HL-60 (cell line): ENCODE data around the gene MSI2.

Experiments
- DNase-seq, 2 experiments: peaks; one replicate each; pipeline ENCODE4 v3.0.0-alpha.2; 2010 to 2020; ENCODE audit warnings: low read depth in 1 of 2, low spot score in 1 of 2
- H3K27ac ChIP-seq: fragments of 250-450 bp; sonication (Bioruptor Pico); replicated peaks from 2 replicates; pipeline ENCODE4 v1.5.1; 2020; ENCODE audit warnings: mild to moderate bottlenecking, moderate library complexity
- H3K27me3 ChIP-seq: fragments of 250-450 bp; sonication (Bioruptor Pico); 2 replicates; pipeline ENCODE4 v1.5.1; 2021; ENCODE audit warnings: mild to moderate bottlenecking, moderate library complexity; ENCODE audit not compliant: insufficient read depth, poor library complexity, severe bottlenecking
- H3K4me3 ChIP-seq: replicated peaks from 2 replicates; pipeline ENCODE4 v1.5.1; 2011; ENCODE audit warnings: mild to moderate bottlenecking, control low read depth, low read length; ENCODE audit not compliant: insufficient read depth
- GABPA ChIP-seq: IDR thresholded peaks from 2 replicates; pipeline ENCODE4 v1.6.1; 2012; ENCODE audit warnings: low read depth
- POLR2AphosphoS5 ChIP-seq: IDR thresholded peaks from 2 replicates; pipeline ENCODE4 v1.6.1; 2012; ENCODE audit warnings: low read depth
- SPI1 ChIP-seq: IDR thresholded peaks from 2 replicates; pipeline ENCODE4 v1.6.1; 2012; ENCODE audit warnings: low read depth, mild to moderate bottlenecking, borderline replicate concordance
- TF ChIP-seq, protein P1 (sequence below): IDR thresholded peaks from one replicate; pipeline ENCODE4 v1.5.1; 2011; ENCODE audit warnings: low read length, control low read depth, inconsistent platforms; ENCODE audit not compliant: insufficient read depth
- TF ChIP-seq, protein P2 (sequence below): IDR thresholded peaks from 2 replicates; pipeline ENCODE4 v1.6.1; 2012; ENCODE audit warnings: low read depth; ENCODE audit not compliant: insufficient replicate concordance

MSI2 gene

DNA sequence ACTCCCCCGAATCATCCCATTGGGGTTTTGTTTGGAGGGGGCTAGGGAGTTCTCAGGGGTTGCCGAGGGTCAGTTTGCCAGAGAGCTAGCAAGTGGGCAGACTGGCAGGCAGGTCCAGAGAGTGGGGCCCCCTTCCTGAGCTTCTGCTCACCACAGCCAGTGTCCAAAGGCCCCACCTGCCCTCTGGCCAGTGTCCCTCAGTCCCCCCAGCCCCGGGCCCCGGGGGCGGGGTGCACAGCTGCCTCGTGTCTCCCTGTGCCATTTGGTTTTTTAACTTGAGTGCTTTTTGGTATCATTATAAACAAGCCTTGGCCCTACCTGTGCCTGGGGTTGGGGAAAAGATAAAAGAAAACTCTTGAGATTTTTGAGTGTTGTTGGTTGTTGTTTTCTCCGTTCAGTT is 397.0 kb downstream of the MSI2 start:
- H3K27ac ChIP-seq = no peak overlapping the region
- DNase-seq = no peak
- no peaks in the 10 kb centered on the region for H3K27me3 ChIP-seq
- no peak overlapping the region for H3K4me3 ChIP-seq
- TF ChIP-seq, protein P1, sequence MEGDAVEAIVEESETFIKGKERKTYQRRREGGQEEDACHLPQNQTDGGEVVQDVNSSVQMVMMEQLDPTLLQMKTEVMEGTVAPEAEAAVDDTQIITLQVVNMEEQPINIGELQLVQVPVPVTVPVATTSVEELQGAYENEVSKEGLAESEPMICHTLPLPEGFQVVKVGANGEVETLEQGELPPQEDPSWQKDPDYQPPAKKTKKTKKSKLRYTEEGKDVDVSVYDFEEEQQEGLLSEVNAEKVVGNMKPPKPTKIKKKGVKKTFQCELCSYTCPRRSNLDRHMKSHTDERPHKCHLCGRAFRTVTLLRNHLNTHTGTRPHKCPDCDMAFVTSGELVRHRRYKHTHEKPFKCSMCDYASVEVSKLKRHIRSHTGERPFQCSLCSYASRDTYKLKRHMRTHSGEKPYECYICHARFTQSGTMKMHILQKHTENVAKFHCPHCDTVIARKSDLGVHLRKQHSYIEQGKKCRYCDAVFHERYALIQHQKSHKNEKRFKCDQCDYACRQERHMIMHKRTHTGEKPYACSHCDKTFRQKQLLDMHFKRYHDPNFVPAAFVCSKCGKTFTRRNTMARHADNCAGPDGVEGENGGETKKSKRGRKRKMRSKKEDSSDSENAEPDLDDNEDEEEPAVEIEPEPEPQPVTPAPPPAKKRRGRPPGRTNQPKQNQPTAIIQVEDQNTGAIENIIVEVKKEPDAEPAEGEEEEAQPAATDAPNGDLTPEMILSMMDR = no peak
- TF ChIP-seq SPI1 = no peak
- TF ChIP-seq, protein P2, sequence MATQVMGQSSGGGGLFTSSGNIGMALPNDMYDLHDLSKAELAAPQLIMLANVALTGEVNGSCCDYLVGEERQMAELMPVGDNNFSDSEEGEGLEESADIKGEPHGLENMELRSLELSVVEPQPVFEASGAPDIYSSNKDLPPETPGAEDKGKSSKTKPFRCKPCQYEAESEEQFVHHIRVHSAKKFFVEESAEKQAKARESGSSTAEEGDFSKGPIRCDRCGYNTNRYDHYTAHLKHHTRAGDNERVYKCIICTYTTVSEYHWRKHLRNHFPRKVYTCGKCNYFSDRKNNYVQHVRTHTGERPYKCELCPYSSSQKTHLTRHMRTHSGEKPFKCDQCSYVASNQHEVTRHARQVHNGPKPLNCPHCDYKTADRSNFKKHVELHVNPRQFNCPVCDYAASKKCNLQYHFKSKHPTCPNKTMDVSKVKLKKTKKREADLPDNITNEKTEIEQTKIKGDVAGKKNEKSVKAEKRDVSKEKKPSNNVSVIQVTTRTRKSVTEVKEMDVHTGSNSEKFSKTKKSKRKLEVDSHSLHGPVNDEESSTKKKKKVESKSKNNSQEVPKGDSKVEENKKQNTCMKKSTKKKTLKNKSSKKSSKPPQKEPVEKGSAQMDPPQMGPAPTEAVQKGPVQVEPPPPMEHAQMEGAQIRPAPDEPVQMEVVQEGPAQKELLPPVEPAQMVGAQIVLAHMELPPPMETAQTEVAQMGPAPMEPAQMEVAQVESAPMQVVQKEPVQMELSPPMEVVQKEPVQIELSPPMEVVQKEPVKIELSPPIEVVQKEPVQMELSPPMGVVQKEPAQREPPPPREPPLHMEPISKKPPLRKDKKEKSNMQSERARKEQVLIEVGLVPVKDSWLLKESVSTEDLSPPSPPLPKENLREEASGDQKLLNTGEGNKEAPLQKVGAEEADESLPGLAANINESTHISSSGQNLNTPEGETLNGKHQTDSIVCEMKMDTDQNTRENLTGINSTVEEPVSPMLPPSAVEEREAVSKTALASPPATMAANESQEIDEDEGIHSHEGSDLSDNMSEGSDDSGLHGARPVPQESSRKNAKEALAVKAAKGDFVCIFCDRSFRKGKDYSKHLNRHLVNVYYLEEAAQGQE = no peak
- TF ChIP-seq GABPA = no peak
- no peak for TF ChIP-seq POLR2AphosphoS5

DNA sequence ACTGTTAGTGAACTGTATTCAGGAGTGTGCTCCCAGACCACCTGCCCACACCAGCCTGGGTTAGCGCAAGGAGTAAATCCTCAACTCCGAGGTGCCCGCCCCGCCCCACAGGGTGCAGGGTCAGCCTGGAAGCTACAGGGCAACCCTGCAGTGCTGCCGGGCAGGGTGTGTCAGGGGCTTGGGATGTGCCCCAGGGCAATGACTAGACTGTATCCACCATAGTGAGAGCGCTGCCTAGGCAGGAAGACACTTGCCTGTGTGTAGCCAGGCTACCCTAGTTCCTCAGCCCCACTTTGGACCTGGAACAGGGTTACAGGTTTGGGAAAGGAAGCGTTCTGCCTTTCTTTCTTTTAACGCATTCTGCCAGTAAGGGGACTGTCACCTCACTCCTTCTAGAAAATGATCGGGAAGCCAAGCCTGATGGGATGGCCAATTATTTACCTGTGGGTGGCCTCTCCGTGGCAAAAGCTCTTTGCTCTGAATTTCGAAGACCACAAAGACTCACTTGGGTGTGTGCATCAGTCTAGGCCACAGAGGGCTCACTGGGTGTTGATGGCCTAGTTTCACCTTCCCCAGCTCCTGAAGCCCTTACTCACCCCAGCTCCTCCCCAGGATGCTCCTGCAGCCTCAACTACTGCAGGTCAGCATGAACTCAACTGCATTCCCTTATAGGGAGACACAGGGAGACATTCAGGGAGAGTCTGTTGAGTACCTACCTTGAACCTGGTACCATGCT is 397.9 kb downstream of the MSI2 start:
- Histone ChIP-seq H3K27me3 (no peaks in the 10 kb centered on the region), H3K27ac (no peak overlapping the region), H3K4me3 (no peak overlapping the region)
- TF ChIP-seq, protein P1 = no peak
- TF ChIP-seq, protein P2 = no peak
- TF ChIP-seq GABPA (no peak), SPI1 (no peak), POLR2AphosphoS5 (no peak)
- DNase-seq = no peak

DNA sequence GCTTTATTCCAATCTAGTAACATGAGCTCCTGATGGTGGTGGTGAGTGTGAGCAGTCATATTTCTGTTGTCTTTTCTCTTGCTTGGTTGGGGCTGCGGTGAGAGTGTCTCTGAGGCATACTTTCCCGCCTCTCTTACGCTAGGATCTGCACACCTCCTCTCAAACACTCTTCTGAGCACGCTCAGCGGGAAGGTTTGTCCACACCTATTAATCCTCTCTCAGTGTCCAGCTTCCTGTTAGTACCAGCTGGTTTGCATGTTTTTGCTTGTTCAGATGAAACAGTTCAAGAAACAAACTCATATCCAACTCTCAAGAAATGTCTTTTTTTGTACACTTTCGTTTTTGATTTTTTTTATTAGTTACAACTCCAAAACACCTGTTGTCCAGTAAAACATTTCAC is 399.2 kb downstream of the MSI2 start:
- no peak for DNase-seq
- TF ChIP-seq GABPA = no peak
- no peak for TF ChIP-seq SPI1
- no peak for TF ChIP-seq POLR2AphosphoS5
- TF ChIP-seq, protein P1 = no peak
- TF ChIP-seq, protein P2 = no peak
- H3K27me3 ChIP-seq = no peaks in the 10 kb centered on the region
- no peak overlapping the region for H3K27ac ChIP-seq
- no peak overlapping the region for H3K4me3 ChIP-seq
